ENCODE data around the gene ZNF397. TPM values are rescaled to one million over a fixed set of nuclear protein-coding genes. Genes with fewer than 3 reads are reported as not detected.
A peak's percentile ranks its signal among the peaks of the same experiment; 100 is the strongest.

Gene ZNF397
- total RNA-seq, 2 donors from 2014 or later = 12.5 to 15.0 TPM

DNA sequence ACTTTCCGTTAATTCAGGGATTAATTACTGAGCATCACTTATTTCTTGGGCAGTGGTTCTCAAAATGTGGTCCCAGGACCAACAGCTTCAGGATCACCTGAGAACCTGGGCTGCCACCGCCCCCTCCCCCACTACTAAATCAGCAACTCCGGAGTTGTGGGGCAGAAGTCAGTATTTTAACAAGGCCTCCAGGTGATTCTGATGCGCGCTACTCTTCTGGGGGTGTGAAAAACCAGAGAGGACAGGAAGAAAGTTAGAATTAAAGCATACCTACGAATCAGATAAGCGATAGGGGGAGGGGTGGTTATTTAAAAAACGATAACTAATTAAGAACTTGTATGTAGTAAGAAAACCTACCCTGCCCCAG, 48.9 kb downstream of the ZNF397 start:
- DNase-seq (ENCODE audit: low spot score) = no peak
- Mint-ChIP-seq H3K9me3 (peaks cover 2% of the 10 kb centered on the region), H3K36me3 (peaks cover 33% of the 10 kb centered on the region), H3K4me1 (ENCODE audit: low read depth in 2 of 2) (peaks cover 35 to 42% of the 10 kb centered on the region in 2 donors), H3K27ac (peak overlapping the region; percentile 95 to 99), H3K27me3 (no peaks in the 10 kb centered on the region), H3K4me3 (peak overlapping the region; percentile 100)
- ATAC-seq = peak; percentile 16 to 18

DNA sequence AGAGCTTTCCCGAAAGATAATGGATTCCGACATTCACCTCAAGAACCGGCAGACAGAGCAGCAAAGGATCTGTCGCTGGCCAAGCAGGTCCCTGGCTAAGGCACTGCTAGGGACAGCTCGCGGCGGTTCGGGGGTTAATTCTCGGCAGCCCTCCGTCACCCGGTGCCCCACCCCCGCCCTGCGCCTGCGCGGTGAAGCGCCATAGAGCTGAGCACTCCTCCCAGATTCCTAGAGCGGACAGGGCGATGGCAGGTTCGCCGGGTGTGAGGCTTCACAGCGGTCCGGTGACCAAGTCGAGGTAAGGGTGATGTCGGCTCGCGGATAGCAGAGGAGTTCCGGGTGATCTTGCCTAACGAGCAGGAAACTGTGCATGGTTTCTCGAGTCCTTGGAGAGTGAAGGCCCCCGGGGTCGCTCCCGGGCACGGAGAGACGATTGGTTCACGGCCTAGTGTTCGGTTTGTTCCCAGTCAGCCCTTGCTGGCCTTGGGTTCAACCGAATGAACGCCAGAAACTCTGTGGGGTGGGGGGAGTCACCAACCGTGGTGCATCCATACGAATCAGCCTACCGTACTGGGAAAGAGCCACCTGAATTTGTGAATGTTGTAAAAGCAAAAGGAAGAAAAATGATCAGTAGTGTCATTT, 49.4 kb downstream of the ZNF397 start, which contains the start of gene ZSCAN30:
TSS of gene ZSCAN30 (minus strand) at position 136 of the 642 bp plus-strand sequence. CDS start 25,877 bp downstream, outside the sequence.
- H3K36me3 Mint-ChIP-seq = peaks cover 38% of the 10 kb centered on the region
- H3K27me3 Mint-ChIP-seq = no peaks in the 10 kb centered on the region
- peaks cover 40 to 47% of the 10 kb centered on the region in 2 donors for H3K4me1 Mint-ChIP-seq (ENCODE audit: low read depth in 2 of 2)
- peak within 1 kb of the TSS; percentile 100 for H3K4me3 Mint-ChIP-seq
- H3K9me3 Mint-ChIP-seq = peaks cover 2% of the 10 kb centered on the region
- peak; percentile 99 to 100 for ATAC-seq
- peak; percentile 97 for DNase-seq (ENCODE audit: low spot score)
- H3K27ac Mint-ChIP-seq = peak within 1 kb of the TSS; percentile 95 to 99

DNA sequence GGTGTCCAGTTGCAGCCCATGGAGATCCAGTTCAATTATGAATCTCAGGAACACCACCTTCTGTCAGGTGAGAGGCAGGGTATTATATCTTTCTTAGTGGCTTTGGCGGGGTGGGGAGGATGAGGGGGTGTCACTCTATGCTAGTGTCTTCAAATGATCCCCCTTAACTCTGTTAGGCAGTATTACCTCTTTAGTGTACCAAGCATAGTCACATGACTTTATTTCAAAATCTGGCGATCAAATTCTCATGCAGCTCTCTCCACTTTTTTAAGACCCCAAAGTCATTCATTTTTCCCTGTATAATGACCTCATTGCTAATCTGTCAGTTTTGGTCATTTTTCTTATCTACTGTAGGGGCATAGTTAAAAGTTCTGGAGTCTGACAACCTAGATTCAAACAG, 50.3 kb downstream of the ZNF397 start:
- Mint-ChIP-seq H3K36me3 (peaks cover 38% of the 10 kb centered on the region), H3K27ac (peak overlapping the region; percentile 95 to 99), H3K4me3 (peak overlapping the region; percentile 100), H3K9me3 (peaks cover 2% of the 10 kb centered on the region), H3K4me1 (ENCODE audit: low read depth in 2 of 2) (peaks cover 48 to 54% of the 10 kb centered on the region in 2 donors), H3K27me3 (no peaks in the 10 kb centered on the region)
- no peak for ATAC-seq
- DNase-seq (ENCODE audit: low spot score) = no peak

DNA sequence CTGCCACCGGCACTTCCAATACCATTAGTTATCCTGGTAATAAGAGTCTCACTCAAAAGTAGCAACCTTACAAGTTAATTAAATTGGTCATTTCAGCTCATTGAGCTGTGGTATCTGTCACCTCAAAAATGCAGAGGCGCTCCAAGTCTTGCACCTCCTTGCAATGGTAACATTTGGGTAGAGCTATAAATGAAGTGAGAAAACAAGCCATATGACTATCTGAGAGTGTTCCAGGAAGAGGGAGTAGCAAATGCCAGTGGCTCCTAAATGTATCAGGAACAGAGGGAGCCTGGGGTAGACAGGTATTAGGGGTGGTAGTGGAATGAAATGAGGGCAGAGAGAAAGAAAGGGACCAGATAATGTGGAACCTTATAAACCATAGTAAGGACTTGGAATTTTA, 55.2 kb downstream of the ZNF397 start:
- Mint-ChIP-seq H3K4me1 (ENCODE audit: low read depth in 2 of 2) (peaks cover 42 to 43% of the 10 kb centered on the region in 2 donors), H3K27ac (no peak overlapping the region), H3K27me3 (no peaks in the 10 kb centered on the region), H3K9me3 (peaks cover 2% of the 10 kb centered on the region), H3K36me3 (peaks cover 52% of the 10 kb centered on the region), H3K4me3 (no peak overlapping the region)
- DNase-seq (ENCODE audit: low spot score) (no peak), ATAC-seq (no peak)

DNA sequence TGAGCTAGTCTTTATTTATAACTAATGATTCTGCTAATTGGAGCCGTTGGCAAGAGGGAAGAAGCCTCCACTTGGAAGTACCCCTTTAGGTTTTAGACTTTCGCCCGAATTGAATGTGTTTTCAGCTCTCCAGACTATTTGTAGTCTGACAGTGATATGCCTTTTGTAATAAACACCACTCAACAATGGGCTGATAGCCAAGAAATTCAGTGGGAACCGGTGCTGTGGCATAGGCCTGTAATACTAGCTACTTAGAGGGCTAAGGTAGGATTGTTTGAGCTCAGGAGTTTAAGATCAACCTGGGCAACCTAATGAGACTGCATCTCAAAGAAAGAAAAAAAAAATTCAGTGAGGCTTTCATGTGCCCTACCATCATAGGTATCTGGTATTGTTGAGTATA, 62.8 kb downstream of the ZNF397 start:
- Mint-ChIP-seq H3K27me3 (no peaks in the 10 kb centered on the region), H3K9me3 (peaks cover 32% of the 10 kb centered on the region), H3K27ac (no peak overlapping the region), H3K4me1 (ENCODE audit: low read depth in 2 of 2) (peaks cover 0 to 9% of the 10 kb centered on the region in 2 donors), H3K36me3 (peaks cover 72% of the 10 kb centered on the region), H3K4me3 (no peak overlapping the region)
- ATAC-seq (no peak), DNase-seq (ENCODE audit: low spot score) (no peak)

DNA sequence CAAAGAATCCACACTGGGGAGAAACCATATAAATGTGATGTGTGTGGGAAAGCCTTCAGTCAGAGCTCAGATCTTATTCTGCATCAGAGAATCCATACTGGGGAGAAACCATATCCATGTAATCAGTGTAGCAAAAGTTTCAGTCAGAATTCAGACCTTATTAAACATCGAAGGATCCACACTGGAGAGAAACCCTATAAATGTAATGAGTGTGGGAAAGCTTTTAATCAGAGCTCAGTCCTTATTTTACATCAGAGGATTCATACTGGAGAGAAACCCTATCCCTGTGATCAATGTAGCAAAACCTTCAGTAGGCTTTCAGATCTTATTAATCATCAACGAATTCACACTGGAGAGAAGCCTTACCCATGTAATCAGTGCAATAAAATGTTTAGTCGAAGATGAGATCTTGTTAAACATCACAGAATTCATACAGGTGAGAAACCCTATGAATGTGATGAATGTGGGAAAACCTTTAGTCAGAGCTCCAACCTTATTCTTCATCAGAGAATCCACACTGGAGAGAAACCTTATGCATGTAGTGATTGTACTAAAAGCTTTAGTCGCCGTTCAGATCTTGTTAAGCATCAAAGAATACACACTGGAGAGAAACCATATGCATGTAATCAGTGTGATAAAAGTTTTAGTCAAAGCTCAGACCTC, 65.9 kb downstream of the ZNF397 start:
- Mint-ChIP-seq H3K36me3 (peaks cover 72% of the 10 kb centered on the region), H3K9me3 (peaks cover 43% of the 10 kb centered on the region), H3K4me1 (ENCODE audit: low read depth in 2 of 2) (no peaks in the 10 kb centered on the region), H3K27me3 (no peaks in the 10 kb centered on the region), H3K27ac (no peak overlapping the region), H3K4me3 (no peak overlapping the region)
- DNase-seq (ENCODE audit: low spot score) (no peak), ATAC-seq (no peak)

Other genes with a start within 250 kb of the ZNF397 start
- gene MAPRE2, start 199.6 kb upstream of the ZNF397 start, total RNA-seq = 10 to 100 TPM; 32.8 to 44.4 TPM
- gene ZSCAN30, start 49.2 kb downstream of the ZNF397 start, total RNA-seq = 10 to 100 TPM; 22.2 to 25.6 TPM
- 10 to 100 TPM; 32.9 to 63.1 TPM for gene ZNF24, start 103.4 kb downstream of the ZNF397 start, total RNA-seq
- 1 to 10 TPM in 1 of 2 donors, under 1 TPM in 1; 0.52 to 1.3 TPM for gene ZNF396, start 136.3 kb downstream of the ZNF397 start, total RNA-seq

All from natural killer cell treated with Interleukin-12 subunit alpha and Interleukin-12 subunit beta and Interleukin-15 and Interleukin-18, amount 100 ng/mL, for 72 hours (primary cell).